Activated CD8-positive, alpha-beta T cell treated with anti-CD3 and anti-CD28 coated beads for 36 hours (primary cell): Measurements from ENCODE around the gene ELFN2. TPM values are rescaled to one million over a fixed set of nuclear protein-coding genes. Genes with fewer than 3 reads are reported as not detected.

ENCODE experiments used
- ATAC-seq: fragments of 200-7000 bp; cut with Tn5 transposase; one replicate; pipeline ENCODE4 v1.10.0; 2021; ENCODE audit warnings: mild to moderate bottlenecking, moderate library complexity
- CTCF ChIA-PET: fragments of 350-600 bp; sonication (Branson Sonifier 250); formaldehyde crosslinking; loops from one replicate; lab custom pipeline; 2021; ENCODE audit warnings: antibody characterized with exemption; lab: Charles Lee
- POLR2A ChIA-PET: fragments of 350-600 bp; sonication (Branson Sonifier 250); formaldehyde crosslinking; loops from one replicate; lab custom pipeline; 2021; ENCODE audit warnings: antibody characterized with exemption; lab: Charles Lee
- DNase-seq: peaks from one replicate; pipeline ENCODE4 v3.0.0-alpha.2; 2020
- H3K27ac Mint-ChIP-seq: one replicate; pipeline ENCODE4 v1.8.0; 2021; ENCODE audit warnings: mild to moderate bottlenecking, mixed read lengths
- H3K27me3 Mint-ChIP-seq: one replicate; pipeline ENCODE4 v1.8.0; 2021; ENCODE audit warnings: mixed read lengths
- H3K36me3 Mint-ChIP-seq: one replicate; pipeline ENCODE4 v1.8.0; 2021; ENCODE audit warnings: low read depth, mixed read lengths
- H3K4me1 Mint-ChIP-seq: one replicate; pipeline ENCODE4 v1.8.0; 2021; ENCODE audit warnings: low read depth, mixed read lengths
- H3K4me3 Mint-ChIP-seq: one replicate; pipeline ENCODE4 v1.8.0; 2021; ENCODE audit warnings: mild to moderate bottlenecking, moderate library complexity, mixed read lengths
- H3K9me3 Mint-ChIP-seq: one replicate; pipeline ENCODE4 v1.8.0; 2021; ENCODE audit warnings: mixed read lengths
- CTCF ChIP-seq: fragments of 200-600 bp; IDR thresholded peaks from one replicate; pipeline ENCODE4 v1.8.0; 2022; ENCODE audit warnings: antibody characterized with exemption, mild to moderate bottlenecking
- intact Hi-C: fragments of 100-400 bp; cut with micrococcal nuclease; formaldehyde crosslinking; loops from one replicate; pipeline ENCODE4 v1.10.0; 2022
- total RNA-seq, 2 experiments: library from RNA; stranded (reverse); gene quantifications; one replicate each; pipeline ENCODE4 v1.2.3, GENCODE V29; 2021

ELFN2 gene
- total RNA-seq, 2 experiments from 2014 or later, result 0.51 to 0.52 TPM

- POLR2A ChIA-PET, result no interaction called here
- DNase-seq (no peak), ATAC-seq (no peak)
- H3K9me3 Mint-ChIP-seq, result no peaks in the 10 kb centered on the region
- CTCF ChIA-PET, result interaction anchor here (0.9 kb wide), 1 partner anchor 10 kb away, joined by 3 read pairs; no protein-coding TSS in a partner anchor
- intact Hi-C loops, result no loop called here
- no peak overlapping the region for H3K4me3 Mint-ChIP-seq
- no peaks in the 10 kb centered on the region for H3K27me3 Mint-ChIP-seq
- H3K27ac Mint-ChIP-seq, result no peak overlapping the region
- TF ChIP-seq CTCF, result no peak
- no peaks in the 10 kb centered on the region for H3K36me3 Mint-ChIP-seq
- H3K4me1 Mint-ChIP-seq, result no peaks in the 10 kb centered on the region
Observed at GRCh38 chr22:37388538-37388937, 38.7 kb downstream of the ELFN2 start.

GRCh38 chr22:37387793-37388192 is 39.5 kb downstream of the ELFN2 start:
- POLR2A ChIA-PET, result no interaction called here
- Mint-ChIP-seq H3K4me3 (no peak overlapping the region), H3K9me3 (no peaks in the 10 kb centered on the region), H3K27me3 (no peaks in the 10 kb centered on the region), H3K4me1 (no peaks in the 10 kb centered on the region), H3K27ac (no peak overlapping the region), H3K36me3 (no peaks in the 10 kb centered on the region)
- CTCF ChIA-PET, result no interaction called here
- no peak for TF ChIP-seq CTCF
- ATAC-seq (no peak), DNase-seq (no peak)
- intact Hi-C loops, result no loop called here

- no peak for TF ChIP-seq CTCF
- H3K27ac Mint-ChIP-seq, result no peak overlapping the region
- H3K4me1 Mint-ChIP-seq, result no peaks in the 10 kb centered on the region
- no peaks in the 10 kb centered on the region for H3K36me3 Mint-ChIP-seq
- CTCF ChIA-PET, result interaction anchor here (0.8 kb wide), 1 partner anchor 126 kb away, joined by 3 read pairs; no protein-coding TSS in a partner anchor
- no peaks in the 10 kb centered on the region for H3K9me3 Mint-ChIP-seq
- ATAC-seq (no peak), DNase-seq (no peak)
- H3K27me3 Mint-ChIP-seq, result no peaks in the 10 kb centered on the region
- POLR2A ChIA-PET, result interaction anchor here (0.6 kb wide), 1 partner anchor 132 kb away, joined by 3 read pairs; no protein-coding TSS in a partner anchor
- no peak overlapping the region for H3K4me3 Mint-ChIP-seq
- intact Hi-C loops, result no loop called here
Observed at GRCh38 chr22:37386441-37386840, 40.8 kb downstream of the ELFN2 start.

GRCh38 chr22:37384691-37385090 is 42.6 kb downstream of the ELFN2 start:
- intact Hi-C loops, result no loop called here
- CTCF ChIA-PET, result no interaction called here
- Mint-ChIP-seq H3K27me3 (no peaks in the 10 kb centered on the region), H3K4me3 (no peak overlapping the region), H3K27ac (no peak overlapping the region), H3K9me3 (no peaks in the 10 kb centered on the region), H3K4me1 (no peaks in the 10 kb centered on the region), H3K36me3 (no peaks in the 10 kb centered on the region)
- POLR2A ChIA-PET, result no interaction called here
- TF ChIP-seq CTCF, result no peak
- ATAC-seq, result no peak
- DNase-seq, result no peak

GRCh38 chr22:37383341-37383740 is 43.9 kb downstream of the ELFN2 start:
- intact Hi-C loops, result no loop called here
- Mint-ChIP-seq H3K27ac (no peak overlapping the region), H3K36me3 (no peaks in the 10 kb centered on the region), H3K4me1 (no peaks in the 10 kb centered on the region), H3K27me3 (peaks cover 4% of the 10 kb centered on the region), H3K4me3 (no peak overlapping the region), H3K9me3 (no peaks in the 10 kb centered on the region)
- ChIA-PET POLR2A (no interaction called here), CTCF (interaction anchor here (1.2 kb wide), 1 partner anchor 46 kb away, joined by 5 read pairs; no protein-coding TSS in a partner anchor)
- DNase-seq (no peak), ATAC-seq (no peak)
- no peak for TF ChIP-seq CTCF
